ENCODE results near the gene BTNL8.
A peak's percentile ranks its signal among the peaks of the same experiment; 100 is the strongest.

The BTNL8 gene

GRCh38 chr5:180860887-180861822 lies 37.8 kb upstream of the BTNL8 start, which contains the start of gene ZFP62:
ZFP62 (minus strand) TSS chr5:180861276; CDS start chr5:180861219, 57 bp downstream.
- H3K9me3 ChIP-seq (ENCODE audit: control insufficient read depth, low read length) = no peaks in the 10 kb centered on the region
- H3K27ac ChIP-seq (ENCODE audit: low read length, poor library complexity, severe bottlenecking) = peak within 1 kb of the TSS; percentile 59
- peak within 1 kb of the TSS; percentile 100 for H4K8ac ChIP-seq (ENCODE audit: low read length)
- peaks cover 3% of the 10 kb centered on the region in 2 experiments for H3K36me3 ChIP-seq (ENCODE audit: control insufficient read depth in 1 of 2, insufficient read depth in 2 of 2, low read depth in 1 of 2, low read length in 2 of 2)
- peak within 1 kb of the TSS; percentile 97 to 99 for H3K18ac ChIP-seq (ENCODE audit: low read depth in 1 of 2, low read length in 2 of 2)
- peak within 1 kb of the TSS; percentile 99 for H2AFZ ChIP-seq (ENCODE audit: low read depth, low read length)
- H2BK5ac ChIP-seq (ENCODE audit: low read depth, low read length, poor library complexity, severe bottlenecking) = peak within 1 kb of the TSS; percentile 70
- H3K79me1 ChIP-seq (replicated peaks; ENCODE audit: low read length, poor library complexity, severe bottlenecking) = peaks cover 14% of the 10 kb centered on the region
- peak within 1 kb of the TSS; percentile 95 to 98 for H3K14ac ChIP-seq (ENCODE audit: low read length in 2 of 2)
- H3K4me3 ChIP-seq (ENCODE audit: insufficient read depth in 1 of 2, low read depth in 1 of 2, low read length in 2 of 2) = peak within 1 kb of the TSS; percentile 98 to 99
- H4K91ac ChIP-seq (ENCODE audit: low read length) = peak within 1 kb of the TSS; percentile 100
- H2BK120ac ChIP-seq (ENCODE audit: low read depth, low read length) = peak within 1 kb of the TSS; percentile 89
- no peak within 1 kb of the TSS for H2AK5ac ChIP-seq (ENCODE audit: low read length, severe bottlenecking)
- H3K4ac ChIP-seq (ENCODE audit: low read depth in 1 of 2, low read length in 2 of 2) = peak within 1 kb of the TSS; percentile 91 to 97
- peak within 1 kb of the TSS; percentile 57 to 96 for H3K23ac ChIP-seq (ENCODE audit: low read length in 2 of 2)
- H3K27me3 ChIP-seq (ENCODE audit: control insufficient read depth in 1 of 2, insufficient read depth in 1 of 2, low read length in 2 of 2) = no peaks in the 10 kb centered on the region
- H3K9ac ChIP-seq (ENCODE audit: low read length) = peak within 1 kb of the TSS; percentile 96
- peak within 1 kb of the TSS; percentile 54 to 77 for H2BK12ac ChIP-seq (ENCODE audit: low read length in 2 of 2)
- peak within 1 kb of the TSS; percentile 94 for H2BK15ac ChIP-seq (ENCODE audit: low read depth, poor library complexity, severe bottlenecking)
- peak; percentile 91 for DNase-seq
- peak within 1 kb of the TSS; percentile 96 for H3K4me2 ChIP-seq (ENCODE audit: low read length, poor library complexity, severe bottlenecking)
- WGBS = 2% methylated on average over 74 of the region's 84 CpGs
- H3K4me1 ChIP-seq (ENCODE audit: control insufficient read depth, insufficient read depth, low read depth, low read length) = peaks cover 4% of the 10 kb centered on the region

GRCh38 chr5:180862645-180863044 lies 36.3 kb upstream of the BTNL8 start:
- Histone ChIP-seq H3K27me3 (ENCODE audit: control insufficient read depth in 1 of 2, insufficient read depth in 1 of 2, low read length in 2 of 2) (no peaks in the 10 kb centered on the region), H3K9ac (ENCODE audit: low read length) (no peak overlapping the region), H3K4me2 (ENCODE audit: low read length, poor library complexity, severe bottlenecking) (no peak overlapping the region), H2BK5ac (ENCODE audit: low read depth, low read length, poor library complexity, severe bottlenecking) (no peak overlapping the region), H3K4me1 (ENCODE audit: control insufficient read depth, insufficient read depth, low read depth, low read length) (peaks cover 4% of the 10 kb centered on the region), H3K4ac (ENCODE audit: low read depth in 1 of 2, low read length in 2 of 2) (no peak overlapping the region), H3K79me1 (replicated peaks; ENCODE audit: low read length, poor library complexity, severe bottlenecking) (peaks cover 8% of the 10 kb centered on the region), H2AFZ (ENCODE audit: low read depth, low read length) (no peak overlapping the region), H3K18ac (ENCODE audit: low read depth in 1 of 2, low read length in 2 of 2) (no peak overlapping the region), H3K23ac (ENCODE audit: low read length in 2 of 2) (no peak overlapping the region), H2BK120ac (ENCODE audit: low read depth, low read length) (no peak overlapping the region), H3K36me3 (ENCODE audit: control insufficient read depth in 1 of 2, insufficient read depth in 2 of 2, low read depth in 1 of 2, low read length in 2 of 2) (no peaks in the 10 kb centered on the region), H3K27ac (ENCODE audit: low read length, poor library complexity, severe bottlenecking) (no peak overlapping the region), H3K14ac (ENCODE audit: low read length in 2 of 2) (no peak overlapping the region), H2AK5ac (ENCODE audit: low read length, severe bottlenecking) (no peak overlapping the region), H4K8ac (ENCODE audit: low read length) (peak overlapping the region; percentile 66), H2BK15ac (ENCODE audit: low read depth, poor library complexity, severe bottlenecking) (no peak overlapping the region), H4K91ac (ENCODE audit: low read length) (no peak overlapping the region), H2BK12ac (ENCODE audit: low read length in 2 of 2) (no peak overlapping the region), H3K9me3 (ENCODE audit: control insufficient read depth, low read length) (no peaks in the 10 kb centered on the region), H3K4me3 (ENCODE audit: insufficient read depth in 1 of 2, low read depth in 1 of 2, low read length in 2 of 2) (no peak overlapping the region)
- DNase-seq = no peak
- 74% methylated on average over 11 of the region's 11 CpGs for WGBS

GRCh38 chr5:180865981-180866695 lies 32.8 kb upstream of the BTNL8 start:
- no peak overlapping the region for H3K9ac ChIP-seq (ENCODE audit: low read length)
- no peak overlapping the region for H3K4ac ChIP-seq (ENCODE audit: low read depth in 1 of 2, low read length in 2 of 2)
- no peak overlapping the region for H2BK5ac ChIP-seq (ENCODE audit: low read depth, low read length, poor library complexity, severe bottlenecking)
- no peak overlapping the region for H4K8ac ChIP-seq (ENCODE audit: low read length)
- 78% methylated on average over 1 of the region's 5 CpGs for WGBS
- no peaks in the 10 kb centered on the region for H3K79me1 ChIP-seq (replicated peaks; ENCODE audit: low read length, poor library complexity, severe bottlenecking)
- peaks cover 4 to 10% of the 10 kb centered on the region in 2 experiments for H3K27me3 ChIP-seq (ENCODE audit: control insufficient read depth in 1 of 2, insufficient read depth in 1 of 2, low read length in 2 of 2)
- no peak overlapping the region for H4K91ac ChIP-seq (ENCODE audit: low read length)
- H3K27ac ChIP-seq (ENCODE audit: low read length, poor library complexity, severe bottlenecking) = no peak overlapping the region
- peaks cover 3% of the 10 kb centered on the region for H3K4me1 ChIP-seq (ENCODE audit: control insufficient read depth, insufficient read depth, low read depth, low read length)
- H3K4me2 ChIP-seq (ENCODE audit: low read length, poor library complexity, severe bottlenecking) = no peak overlapping the region
- peak; percentile 1 for DNase-seq
- no peak overlapping the region for H2AFZ ChIP-seq (ENCODE audit: low read depth, low read length)
- no peak overlapping the region for H2BK15ac ChIP-seq (ENCODE audit: low read depth, poor library complexity, severe bottlenecking)
- no peak overlapping the region for H3K14ac ChIP-seq (ENCODE audit: low read length in 2 of 2)
- no peak overlapping the region for H3K4me3 ChIP-seq (ENCODE audit: insufficient read depth in 1 of 2, low read depth in 1 of 2, low read length in 2 of 2)
- no peaks in the 10 kb centered on the region for H3K36me3 ChIP-seq (ENCODE audit: control insufficient read depth in 1 of 2, insufficient read depth in 2 of 2, low read depth in 1 of 2, low read length in 2 of 2)
- no peak overlapping the region for H3K23ac ChIP-seq (ENCODE audit: low read length in 2 of 2)
- H3K9me3 ChIP-seq (ENCODE audit: control insufficient read depth, low read length) = no peaks in the 10 kb centered on the region
- no peak overlapping the region for H2BK120ac ChIP-seq (ENCODE audit: low read depth, low read length)
- no peak overlapping the region for H2BK12ac ChIP-seq (ENCODE audit: low read length in 2 of 2)
- no peak overlapping the region for H3K18ac ChIP-seq (ENCODE audit: low read depth in 1 of 2, low read length in 2 of 2)
- H2AK5ac ChIP-seq (ENCODE audit: low read length, severe bottlenecking) = no peak overlapping the region

DNA sequence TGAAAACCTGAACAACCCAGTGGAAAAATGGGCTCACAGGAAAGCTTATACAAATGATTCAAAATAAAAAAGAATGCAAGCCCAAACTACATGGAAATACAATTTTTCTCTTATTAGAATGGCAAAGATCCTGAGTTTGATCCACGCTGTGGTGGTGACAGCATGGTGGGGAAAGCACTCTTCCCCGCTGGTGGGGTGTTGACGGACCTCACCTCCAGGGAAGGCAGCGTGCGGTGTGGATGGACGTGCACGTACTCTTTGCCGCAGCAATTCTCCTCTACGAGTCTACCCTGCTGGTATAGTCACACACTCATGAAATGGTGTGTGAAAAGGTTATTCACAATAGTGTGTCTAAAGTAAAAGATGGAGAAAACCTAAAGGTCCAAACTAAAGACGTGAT lies 32.0 kb upstream of the BTNL8 start:
- 82% methylated on average over 7 of the region's 10 CpGs for WGBS
- Histone ChIP-seq H3K36me3 (ENCODE audit: control insufficient read depth in 1 of 2, insufficient read depth in 2 of 2, low read depth in 1 of 2, low read length in 2 of 2) (no peaks in the 10 kb centered on the region), H4K8ac (ENCODE audit: low read length) (no peak overlapping the region), H3K4me3 (ENCODE audit: insufficient read depth in 1 of 2, low read depth in 1 of 2, low read length in 2 of 2) (no peak overlapping the region), H4K91ac (ENCODE audit: low read length) (no peak overlapping the region), H2BK12ac (ENCODE audit: low read length in 2 of 2) (no peak overlapping the region), H3K4ac (ENCODE audit: low read depth in 1 of 2, low read length in 2 of 2) (no peak overlapping the region), H3K14ac (ENCODE audit: low read length in 2 of 2) (no peak overlapping the region), H2BK5ac (ENCODE audit: low read depth, low read length, poor library complexity, severe bottlenecking) (no peak overlapping the region), H2AK5ac (ENCODE audit: low read length, severe bottlenecking) (no peak overlapping the region), H3K9ac (ENCODE audit: low read length) (no peak overlapping the region), H3K27ac (ENCODE audit: low read length, poor library complexity, severe bottlenecking) (no peak overlapping the region), H3K23ac (ENCODE audit: low read length in 2 of 2) (no peak overlapping the region), H2BK120ac (ENCODE audit: low read depth, low read length) (no peak overlapping the region), H2AFZ (ENCODE audit: low read depth, low read length) (no peak overlapping the region), H3K9me3 (ENCODE audit: control insufficient read depth, low read length) (no peaks in the 10 kb centered on the region), H2BK15ac (ENCODE audit: low read depth, poor library complexity, severe bottlenecking) (no peak overlapping the region), H3K4me1 (ENCODE audit: control insufficient read depth, insufficient read depth, low read depth, low read length) (no peaks in the 10 kb centered on the region), H3K18ac (ENCODE audit: low read depth in 1 of 2, low read length in 2 of 2) (no peak overlapping the region), H3K27me3 (ENCODE audit: control insufficient read depth in 1 of 2, insufficient read depth in 1 of 2, low read length in 2 of 2) (peaks cover 4 to 10% of the 10 kb centered on the region in 2 experiments), H3K79me1 (replicated peaks; ENCODE audit: low read length, poor library complexity, severe bottlenecking) (no peaks in the 10 kb centered on the region), H3K4me2 (ENCODE audit: low read length, poor library complexity, severe bottlenecking) (no peak overlapping the region)
- DNase-seq = no peak

Measured in mesenchymal stem cell (in vitro differentiated cells and primary cell).